ENCODE data around the gene PDC. TPM values are rescaled to one million over a fixed set of nuclear protein-coding genes. Genes with fewer than 3 reads are reported as not detected.

PDC gene
- total RNA-seq, 2 donors from 2014 or later: not detected

GRCh38 chr1:186487163-186487562 lies 26.2 kb upstream of the PDC start:
- Histone ChIP-seq H3K4me1 (ENCODE audit: control insufficient read depth, insufficient read depth, low read length) (no peaks in the 10 kb centered on the region), H3K27me3 (ENCODE audit: control insufficient read depth, insufficient read depth, low read length, poor library complexity, severe bottlenecking) (peaks cover 34% of the 10 kb centered on the region), H3K4me3 (ENCODE audit: low read length) (no peak overlapping the region), H3K9me3 (ENCODE audit: control insufficient read depth, low read length) (no peaks in the 10 kb centered on the region), H3K36me3 (ENCODE audit: control insufficient read depth, insufficient read depth, low read length) (no peaks in the 10 kb centered on the region), H3K9ac (ENCODE audit: extremely low read depth, low read length, poor library complexity, severe bottlenecking) (no peak overlapping the region), H3K27ac (ENCODE audit: low read depth, low read length) (no peak overlapping the region)
- no peak overlapping the region for H3K4me3 Mint-ChIP-seq
- 83 to 97% methylated on average over 1 to 2 of the region's 2 CpGs for WGBS, 2 experiments (ENCODE audit: insufficient coverage in 1 of 2, insufficient read length in 1 of 2)
- TF ChIP-seq CTCF (conservative IDR thresholded peaks at IDR 0.05): no peak
- H3K9me3 Mint-ChIP-seq: no peaks in the 10 kb centered on the region
- no peaks in the 10 kb centered on the region for H3K36me3 Mint-ChIP-seq (ENCODE audit: low read depth)
- H3K27ac Mint-ChIP-seq: no peak overlapping the region
- no peak for DNase-seq
- H3K4me1 Mint-ChIP-seq: peaks cover 4% of the 10 kb centered on the region
- H3K27me3 Mint-ChIP-seq (ENCODE audit: insufficient read depth): peaks cover 18% of the 10 kb centered on the region

DNA sequence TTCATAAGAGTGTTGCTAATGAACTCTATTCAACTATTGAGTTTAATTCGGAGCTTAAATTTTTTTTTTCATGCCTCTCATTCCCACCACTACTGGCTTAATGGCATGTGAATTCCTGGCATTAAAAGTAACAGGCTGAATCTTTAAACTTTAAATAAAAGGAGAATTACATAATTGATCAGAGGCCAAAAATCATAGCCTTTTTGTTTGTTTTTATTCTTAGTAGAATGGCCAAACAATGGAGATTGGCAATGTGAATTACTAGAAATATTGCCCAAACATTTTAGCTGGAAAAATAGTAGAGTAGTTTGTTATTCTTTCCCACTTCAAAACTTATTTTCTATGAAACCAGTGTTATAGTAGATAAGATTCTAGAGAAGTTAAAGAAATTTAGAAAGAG lies 25.1 kb upstream of the PDC start:
- Histone ChIP-seq H3K36me3 (ENCODE audit: control insufficient read depth, insufficient read depth, low read length) (no peaks in the 10 kb centered on the region), H3K9me3 (ENCODE audit: control insufficient read depth, low read length) (no peaks in the 10 kb centered on the region), H3K27me3 (ENCODE audit: control insufficient read depth, insufficient read depth, low read length, poor library complexity, severe bottlenecking) (peaks cover 44% of the 10 kb centered on the region), H3K27ac (ENCODE audit: low read depth, low read length) (no peak overlapping the region), H3K9ac (ENCODE audit: extremely low read depth, low read length, poor library complexity, severe bottlenecking) (no peak overlapping the region), H3K4me3 (ENCODE audit: low read length) (no peak overlapping the region), H3K4me1 (ENCODE audit: control insufficient read depth, insufficient read depth, low read length) (no peaks in the 10 kb centered on the region)
- H3K4me1 Mint-ChIP-seq: peaks cover 4% of the 10 kb centered on the region
- H3K9me3 Mint-ChIP-seq: no peaks in the 10 kb centered on the region
- H3K27me3 Mint-ChIP-seq (ENCODE audit: insufficient read depth): peaks cover 28% of the 10 kb centered on the region
- no peak overlapping the region for H3K27ac Mint-ChIP-seq
- no peak overlapping the region for H3K4me3 Mint-ChIP-seq
- no peak for TF ChIP-seq CTCF (conservative IDR thresholded peaks at IDR 0.05)
- WGBS, 2 experiments (ENCODE audit: insufficient coverage in 1 of 2, insufficient read length in 1 of 2): 78% methylated on average over 1 of the region's 1 CpG; no CpG with 5 or more reads in 1 of the 2 experiments
- no peak for DNase-seq
- no peaks in the 10 kb centered on the region for H3K36me3 Mint-ChIP-seq (ENCODE audit: low read depth)

- no peaks in the 10 kb centered on the region for H3K9me3 ChIP-seq (ENCODE audit: control insufficient read depth, low read length)
- Mint-ChIP-seq H3K27me3 (ENCODE audit: insufficient read depth) (peaks cover 45% of the 10 kb centered on the region), H3K9me3 (no peaks in the 10 kb centered on the region), H3K36me3 (ENCODE audit: low read depth) (no peaks in the 10 kb centered on the region), H3K4me1 (peaks cover 4% of the 10 kb centered on the region), H3K27ac (no peak overlapping the region), H3K4me3 (no peak overlapping the region)
- no peaks in the 10 kb centered on the region for H3K4me1 ChIP-seq (ENCODE audit: control insufficient read depth, insufficient read depth, low read length)
- H3K36me3 ChIP-seq (ENCODE audit: control insufficient read depth, insufficient read depth, low read length): no peaks in the 10 kb centered on the region
- no peak overlapping the region for H3K9ac ChIP-seq (ENCODE audit: extremely low read depth, low read length, poor library complexity, severe bottlenecking)
- no peak overlapping the region for H3K4me3 ChIP-seq (ENCODE audit: low read length)
- H3K27me3 ChIP-seq (ENCODE audit: control insufficient read depth, insufficient read depth, low read length, poor library complexity, severe bottlenecking): peaks cover 61% of the 10 kb centered on the region
- H3K27ac ChIP-seq (ENCODE audit: low read depth, low read length): no peak overlapping the region
- WGBS, 2 experiments (ENCODE audit: insufficient coverage in 1 of 2, insufficient read length in 1 of 2): 91% methylated on average over 2 of the region's 2 CpGs; no CpG with 5 or more reads in 1 of the 2 experiments
- no peak for TF ChIP-seq CTCF (conservative IDR thresholded peaks at IDR 0.05)
- DNase-seq: no peak
Observed at GRCh38 chr1:186483561-186483960, 22.6 kb upstream of the PDC start.
